HepG2 (cell line): ENCODE results near the gene DNM1. TPM values are rescaled to one million over a fixed set of nuclear protein-coding genes. Genes with fewer than 3 reads are reported as not detected.

Source experiments
- FLYWCH1 ChIP-seq: sonication (generic); formaldehyde crosslinking; IDR thresholded peaks from 2 replicates; pipeline ENCODE4 v1.8.1; 2023; ENCODE audit warnings: mild to moderate bottlenecking, missing genetic modification reagents
- HNRNPUL1 ChIP-seq: fragments of 200-400 bp; formaldehyde crosslinking; IDR thresholded peaks from 2 replicates; pipeline ENCODE4 v1.6.1; 2017; ENCODE audit warnings: low read depth, mild to moderate bottlenecking, low read length, moderate library complexity
- MAZ ChIP-seq, 2 experiments: sonication (generic) in 1 of 2; formaldehyde crosslinking in 1 of 2; IDR thresholded peaks; 2 replicates each; pipeline versions ENCODE4 v1.5.0 to v1.6.1; 2012 to 2020; ENCODE audit warnings: low read depth in 2 of 2, mild to moderate bottlenecking in 2 of 2, borderline replicate concordance in 1 of 2, improper control_type of control experiment in 1 of 2, low read length in 1 of 2, missing genetic modification reagents in 1 of 2, moderate library complexity in 1 of 2
- MYC ChIP-seq: sonication (generic); formaldehyde crosslinking; IDR thresholded peaks from 2 replicates; pipeline ENCODE4 v1.9.0; 2021; ENCODE audit warnings: missing genetic modification reagents, borderline replicate concordance
- TRIM24 ChIP-seq: sonication (generic); formaldehyde crosslinking; IDR thresholded peaks from 2 replicates; pipeline ENCODE4 v1.8.0; 2022; ENCODE audit warnings: mild to moderate bottlenecking, missing genetic modification reagents
- ZBTB7B ChIP-seq: sonication (generic); formaldehyde crosslinking; IDR thresholded peaks from 2 replicates; pipeline ENCODE4 v1.4.0; 2020; ENCODE audit warnings: missing genetic modification reagents
- ZFP36L2 ChIP-seq: sonication (generic); formaldehyde crosslinking; IDR thresholded peaks from 2 replicates; pipeline ENCODE4 v1.4.0; 2020; ENCODE audit warnings: missing genetic modification reagents
- ZNF292 ChIP-seq: sonication (generic); formaldehyde crosslinking; IDR thresholded peaks from 2 replicates; pipeline ENCODE4 v1.8.1; 2022; ENCODE audit warnings: mild to moderate bottlenecking, low read depth, missing genetic modification reagents, borderline replicate concordance
- ZNF546 ChIP-seq: sonication (generic); formaldehyde crosslinking; conservative IDR thresholded peaks from 2 replicates; pipeline ENCODE4 v1.8.1; 2023; ENCODE audit warnings: mild to moderate bottlenecking, missing genetic modification reagents
- ZNF556 ChIP-seq: sonication (generic); formaldehyde crosslinking; IDR thresholded peaks from 2 replicates; pipeline ENCODE4 v1.4.0; 2020; ENCODE audit warnings: mild to moderate bottlenecking, missing genetic modification reagents, borderline replicate concordance
- polyA plus RNA-seq, 8 experiments: library from polyadenylated mRNA; depleted of rRNA in 3 of 8; stranded (reverse) in 7 of 8; unstranded in 1 of 8; fragments of >200 nt; fragmentation: Illumina TruSeq in 4 of 8; extraction: Trizol in 4 of 8; gene quantifications; 2 replicates each; pipeline versions ENCODE4 v1.2.1 to v1.2.3, GENCODE V29; 2011 to 2016; ENCODE audit warnings: low read depth in 4 of 8, missing spikeins in 1 of 8, mixed read lengths in 1 of 8; ENCODE audit not compliant: insufficient read depth in 1 of 8
- total RNA-seq, 5 experiments: library from RNA; depleted of rRNA; stranded (reverse); fragments of >200 nt; fragmentation: Illumina TruSeq; extraction: Trizol; gene quantifications; 2 replicates each; pipeline ENCODE4 v1.2.3, GENCODE V29; 2016; ENCODE audit warnings: low read depth in 1 of 5
- TF ChIP-seq, protein P1 (sequence below): sonication (generic); IDR thresholded peaks from 2 replicates; pipeline ENCODE4 v1.6.1; 2016; ENCODE audit warnings: low read depth, borderline replicate concordance
- TF ChIP-seq, protein P2 (sequence below): sonication (generic); formaldehyde crosslinking; IDR thresholded peaks from 2 replicates; pipeline ENCODE4 v1.8.1; 2023; ENCODE audit warnings: mild to moderate bottlenecking, missing genetic modification reagents
- TF ChIP-seq, protein P3 (sequence below): IDR thresholded peaks from 2 replicates; pipeline ENCODE4 v1.6.1; 2016; ENCODE audit warnings: low read depth, missing genetic modification reagents, missing compliant biosample characterization
- TF ChIP-seq, protein P4 (sequence below): sonication (generic); formaldehyde crosslinking; IDR thresholded peaks from 2 replicates; pipeline ENCODE4 v1.4.0; 2020; ENCODE audit warnings: missing genetic modification reagents, borderline replicate concordance

The DNM1 gene
- total and polyA plus RNA-seq, 2 of the 13 experiments (the other 11 are each of a cell fraction or from before 2014, with no cell fraction given), result 0.13 to 0.58 TPM

DNA sequence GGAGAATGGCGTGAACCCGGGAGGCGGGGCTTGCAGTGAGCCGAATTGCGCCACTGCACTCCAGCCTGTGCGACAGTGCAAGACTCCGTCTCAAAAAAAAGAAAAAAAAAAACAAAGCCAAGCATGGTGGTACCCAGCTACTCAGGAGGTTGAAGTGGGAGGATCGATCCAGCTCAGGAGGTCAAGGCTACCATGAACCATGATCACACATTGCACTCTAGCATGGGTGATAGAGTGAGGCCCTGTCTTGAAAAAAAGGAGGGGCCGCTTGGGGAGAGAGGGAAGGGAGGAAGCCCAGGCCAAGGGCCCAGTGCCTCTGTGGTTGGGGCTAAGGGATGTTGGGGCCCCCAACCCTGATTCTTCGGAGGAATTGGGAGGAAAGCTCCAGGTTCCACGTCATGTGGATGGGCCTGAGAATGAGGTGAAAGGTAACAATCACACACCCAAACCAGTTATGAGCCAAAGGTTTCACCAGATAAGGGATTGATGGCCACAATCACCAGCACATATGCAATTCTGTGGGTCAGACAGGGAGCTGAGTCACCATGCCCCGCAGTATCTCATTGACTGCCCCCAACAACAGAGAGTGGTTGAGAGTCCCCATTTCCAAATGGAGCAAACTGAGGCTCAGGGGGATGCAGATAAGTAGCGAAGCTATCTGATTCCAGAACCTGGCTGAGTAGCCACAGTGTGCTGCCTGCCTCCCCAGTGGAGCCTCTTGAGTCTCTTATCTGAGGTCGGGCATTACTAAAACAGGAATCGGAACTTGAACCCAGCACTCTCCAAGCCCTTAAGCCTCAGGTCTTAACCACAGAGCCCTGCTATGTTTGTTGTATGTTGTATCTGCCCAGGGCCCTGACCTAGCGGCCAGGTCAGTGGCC, 93.4 kb downstream of the DNM1 start (continued):
- TF ChIP-seq, protein P1, sequence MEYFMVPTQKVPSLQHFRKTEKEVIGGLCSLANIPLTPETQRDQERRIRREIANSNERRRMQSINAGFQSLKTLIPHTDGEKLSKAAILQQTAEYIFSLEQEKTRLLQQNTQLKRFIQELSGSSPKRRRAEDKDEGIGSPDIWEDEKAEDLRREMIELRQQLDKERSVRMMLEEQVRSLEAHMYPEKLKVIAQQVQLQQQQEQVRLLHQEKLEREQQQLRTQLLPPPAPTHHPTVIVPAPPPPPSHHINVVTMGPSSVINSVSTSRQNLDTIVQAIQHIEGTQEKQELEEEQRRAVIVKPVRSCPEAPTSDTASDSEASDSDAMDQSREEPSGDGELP, result no peak
- TF ChIP-seq ZNF546 (CRISPR knock-in tag) (0 out of 2 replicates have a peak, but pooled peaks have one; percentile 33), FLYWCH1 (CRISPR knock-in tag) (no peak), MYC (CRISPR knock-in tag) (peak; percentile 31; the same call in 1 of the 2 replicates), ZBTB7B (CRISPR knock-in tag) (peak; percentile 27; the same call in 1 of the 2 replicates), ZFP36L2 (CRISPR knock-in tag) (no peak), ZNF292 (CRISPR knock-in tag) (peak; percentile 37; the same call in 1 of the 2 replicates), MAZ (IDR thresholded peaks at IDR 0.05; ENCODE audit: borderline replicate concordance, low read depth, low read length) (no peak), MAZ (CRISPR knock-in tag; IDR thresholded peaks at IDR 0.05; ENCODE audit: low read depth) (peak; percentile 6; the same call in 1 of the 2 replicates), TRIM24 (CRISPR knock-in tag) (no peak), ZNF556 (CRISPR knock-in tag) (no peak), HNRNPUL1 (no peak)
- TF ChIP-seq, protein P2, sequence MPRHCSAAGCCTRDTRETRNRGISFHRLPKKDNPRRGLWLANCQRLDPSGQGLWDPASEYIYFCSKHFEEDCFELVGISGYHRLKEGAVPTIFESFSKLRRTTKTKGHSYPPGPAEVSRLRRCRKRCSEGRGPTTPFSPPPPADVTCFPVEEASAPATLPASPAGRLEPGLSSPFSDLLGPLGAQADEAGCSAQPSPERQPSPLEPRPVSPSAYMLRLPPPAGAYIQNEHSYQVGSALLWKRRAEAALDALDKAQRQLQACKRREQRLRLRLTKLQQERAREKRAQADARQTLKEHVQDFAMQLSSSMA, result no peak
- TF ChIP-seq, protein P3, sequence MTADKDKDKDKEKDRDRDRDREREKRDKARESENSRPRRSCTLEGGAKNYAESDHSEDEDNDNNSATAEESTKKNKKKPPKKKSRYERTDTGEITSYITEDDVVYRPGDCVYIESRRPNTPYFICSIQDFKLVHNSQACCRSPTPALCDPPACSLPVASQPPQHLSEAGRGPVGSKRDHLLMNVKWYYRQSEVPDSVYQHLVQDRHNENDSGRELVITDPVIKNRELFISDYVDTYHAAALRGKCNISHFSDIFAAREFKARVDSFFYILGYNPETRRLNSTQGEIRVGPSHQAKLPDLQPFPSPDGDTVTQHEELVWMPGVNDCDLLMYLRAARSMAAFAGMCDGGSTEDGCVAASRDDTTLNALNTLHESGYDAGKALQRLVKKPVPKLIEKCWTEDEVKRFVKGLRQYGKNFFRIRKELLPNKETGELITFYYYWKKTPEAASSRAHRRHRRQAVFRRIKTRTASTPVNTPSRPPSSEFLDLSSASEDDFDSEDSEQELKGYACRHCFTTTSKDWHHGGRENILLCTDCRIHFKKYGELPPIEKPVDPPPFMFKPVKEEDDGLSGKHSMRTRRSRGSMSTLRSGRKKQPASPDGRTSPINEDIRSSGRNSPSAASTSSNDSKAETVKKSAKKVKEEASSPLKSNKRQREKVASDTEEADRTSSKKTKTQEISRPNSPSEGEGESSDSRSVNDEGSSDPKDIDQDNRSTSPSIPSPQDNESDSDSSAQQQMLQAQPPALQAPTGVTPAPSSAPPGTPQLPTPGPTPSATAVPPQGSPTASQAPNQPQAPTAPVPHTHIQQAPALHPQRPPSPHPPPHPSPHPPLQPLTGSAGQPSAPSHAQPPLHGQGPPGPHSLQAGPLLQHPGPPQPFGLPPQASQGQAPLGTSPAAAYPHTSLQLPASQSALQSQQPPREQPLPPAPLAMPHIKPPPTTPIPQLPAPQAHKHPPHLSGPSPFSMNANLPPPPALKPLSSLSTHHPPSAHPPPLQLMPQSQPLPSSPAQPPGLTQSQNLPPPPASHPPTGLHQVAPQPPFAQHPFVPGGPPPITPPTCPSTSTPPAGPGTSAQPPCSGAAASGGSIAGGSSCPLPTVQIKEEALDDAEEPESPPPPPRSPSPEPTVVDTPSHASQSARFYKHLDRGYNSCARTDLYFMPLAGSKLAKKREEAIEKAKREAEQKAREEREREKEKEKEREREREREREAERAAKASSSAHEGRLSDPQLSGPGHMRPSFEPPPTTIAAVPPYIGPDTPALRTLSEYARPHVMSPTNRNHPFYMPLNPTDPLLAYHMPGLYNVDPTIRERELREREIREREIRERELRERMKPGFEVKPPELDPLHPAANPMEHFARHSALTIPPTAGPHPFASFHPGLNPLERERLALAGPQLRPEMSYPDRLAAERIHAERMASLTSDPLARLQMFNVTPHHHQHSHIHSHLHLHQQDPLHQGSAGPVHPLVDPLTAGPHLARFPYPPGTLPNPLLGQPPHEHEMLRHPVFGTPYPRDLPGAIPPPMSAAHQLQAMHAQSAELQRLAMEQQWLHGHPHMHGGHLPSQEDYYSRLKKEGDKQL (CRISPR knock-in tag), result no peak
- TF ChIP-seq, protein P4, sequence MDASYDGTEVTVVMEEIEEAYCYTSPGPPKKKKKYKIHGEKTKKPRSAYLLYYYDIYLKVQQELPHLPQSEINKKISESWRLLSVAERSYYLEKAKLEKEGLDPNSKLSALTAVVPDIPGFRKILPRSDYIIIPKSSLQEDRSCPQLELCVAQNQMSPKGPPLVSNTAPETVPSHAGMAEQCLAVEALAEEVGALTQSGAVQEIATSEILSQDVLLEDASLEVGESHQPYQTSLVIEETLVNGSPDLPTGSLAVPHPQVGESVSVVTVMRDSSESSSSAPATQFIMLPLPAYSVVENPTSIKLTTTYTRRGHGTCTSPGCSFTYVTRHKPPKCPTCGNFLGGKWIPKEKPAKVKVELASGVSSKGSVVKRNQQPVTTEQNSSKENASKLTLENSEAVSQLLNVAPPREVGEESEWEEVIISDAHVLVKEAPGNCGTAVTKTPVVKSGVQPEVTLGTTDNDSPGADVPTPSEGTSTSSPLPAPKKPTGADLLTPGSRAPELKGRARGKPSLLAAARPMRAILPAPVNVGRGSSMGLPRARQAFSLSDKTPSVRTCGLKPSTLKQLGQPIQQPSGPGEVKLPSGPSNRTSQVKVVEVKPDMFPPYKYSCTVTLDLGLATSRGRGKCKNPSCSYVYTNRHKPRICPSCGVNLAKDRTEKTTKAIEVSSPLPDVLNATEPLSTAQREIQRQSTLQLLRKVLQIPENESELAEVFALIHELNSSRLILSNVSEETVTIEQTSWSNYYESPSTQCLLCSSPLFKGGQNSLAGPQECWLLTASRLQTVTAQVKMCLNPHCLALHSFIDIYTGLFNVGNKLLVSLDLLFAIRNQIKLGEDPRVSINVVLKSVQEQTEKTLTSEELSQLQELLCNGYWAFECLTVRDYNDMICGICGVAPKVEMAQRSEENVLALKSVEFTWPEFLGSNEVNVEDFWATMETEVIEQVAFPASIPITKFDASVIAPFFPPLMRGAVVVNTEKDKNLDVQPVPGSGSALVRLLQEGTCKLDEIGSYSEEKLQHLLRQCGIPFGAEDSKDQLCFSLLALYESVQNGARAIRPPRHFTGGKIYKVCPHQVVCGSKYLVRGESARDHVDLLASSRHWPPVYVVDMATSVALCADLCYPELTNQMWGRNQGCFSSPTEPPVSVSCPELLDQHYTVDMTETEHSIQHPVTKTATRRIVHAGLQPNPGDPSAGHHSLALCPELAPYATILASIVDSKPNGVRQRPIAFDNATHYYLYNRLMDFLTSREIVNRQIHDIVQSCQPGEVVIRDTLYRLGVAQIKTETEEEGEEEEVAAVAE (CRISPR knock-in tag), result no peak
